ENCODE results near the gene CYP20A1.
"Not testable (repeated sequence)": the region's sequence is repeated elsewhere in the genome, so short reads cannot be mapped to it uniquely, and the experiment has no call there.

Gene CYP20A1

DNA sequence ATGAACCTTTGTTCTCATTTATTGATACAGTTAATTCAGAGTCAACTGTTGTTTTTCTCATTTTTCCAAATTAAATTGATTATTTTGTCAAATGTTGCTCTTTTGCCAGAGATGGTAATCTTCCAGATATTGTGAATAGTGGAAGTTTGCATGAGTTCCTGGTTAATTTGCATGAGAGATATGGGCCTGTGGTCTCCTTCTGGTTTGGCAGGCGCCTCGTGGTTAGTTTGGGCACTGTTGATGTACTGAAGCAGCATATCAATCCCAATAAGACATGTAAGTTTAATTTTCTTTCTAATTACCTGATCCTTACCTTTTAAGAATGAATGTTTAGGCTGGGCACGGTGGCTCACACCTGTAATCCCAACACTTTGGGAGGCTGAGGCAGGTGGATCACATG is 7.8 kb downstream of the CYP20A1 start:
- H3K4me3 ChIP-seq (ENCODE audit: low read depth, low read length): no peak overlapping the region
- TF ChIP-seq, protein P1, sequence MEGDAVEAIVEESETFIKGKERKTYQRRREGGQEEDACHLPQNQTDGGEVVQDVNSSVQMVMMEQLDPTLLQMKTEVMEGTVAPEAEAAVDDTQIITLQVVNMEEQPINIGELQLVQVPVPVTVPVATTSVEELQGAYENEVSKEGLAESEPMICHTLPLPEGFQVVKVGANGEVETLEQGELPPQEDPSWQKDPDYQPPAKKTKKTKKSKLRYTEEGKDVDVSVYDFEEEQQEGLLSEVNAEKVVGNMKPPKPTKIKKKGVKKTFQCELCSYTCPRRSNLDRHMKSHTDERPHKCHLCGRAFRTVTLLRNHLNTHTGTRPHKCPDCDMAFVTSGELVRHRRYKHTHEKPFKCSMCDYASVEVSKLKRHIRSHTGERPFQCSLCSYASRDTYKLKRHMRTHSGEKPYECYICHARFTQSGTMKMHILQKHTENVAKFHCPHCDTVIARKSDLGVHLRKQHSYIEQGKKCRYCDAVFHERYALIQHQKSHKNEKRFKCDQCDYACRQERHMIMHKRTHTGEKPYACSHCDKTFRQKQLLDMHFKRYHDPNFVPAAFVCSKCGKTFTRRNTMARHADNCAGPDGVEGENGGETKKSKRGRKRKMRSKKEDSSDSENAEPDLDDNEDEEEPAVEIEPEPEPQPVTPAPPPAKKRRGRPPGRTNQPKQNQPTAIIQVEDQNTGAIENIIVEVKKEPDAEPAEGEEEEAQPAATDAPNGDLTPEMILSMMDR (IDR thresholded peaks at IDR 0.05; ENCODE audit: low read depth, low read length, missing control alignments): no peak
- DNase-seq (ENCODE audit: low read depth): no peak

GRCh38 chr2:203252818-203253217 is 14.0 kb downstream of the CYP20A1 start:
- no peak overlapping the region for H3K4me3 ChIP-seq (ENCODE audit: low read depth, low read length)
- no peak for DNase-seq (ENCODE audit: low read depth)
- TF ChIP-seq, protein P1 (IDR thresholded peaks at IDR 0.05; ENCODE audit: low read depth, low read length, missing control alignments): no peak

DNA sequence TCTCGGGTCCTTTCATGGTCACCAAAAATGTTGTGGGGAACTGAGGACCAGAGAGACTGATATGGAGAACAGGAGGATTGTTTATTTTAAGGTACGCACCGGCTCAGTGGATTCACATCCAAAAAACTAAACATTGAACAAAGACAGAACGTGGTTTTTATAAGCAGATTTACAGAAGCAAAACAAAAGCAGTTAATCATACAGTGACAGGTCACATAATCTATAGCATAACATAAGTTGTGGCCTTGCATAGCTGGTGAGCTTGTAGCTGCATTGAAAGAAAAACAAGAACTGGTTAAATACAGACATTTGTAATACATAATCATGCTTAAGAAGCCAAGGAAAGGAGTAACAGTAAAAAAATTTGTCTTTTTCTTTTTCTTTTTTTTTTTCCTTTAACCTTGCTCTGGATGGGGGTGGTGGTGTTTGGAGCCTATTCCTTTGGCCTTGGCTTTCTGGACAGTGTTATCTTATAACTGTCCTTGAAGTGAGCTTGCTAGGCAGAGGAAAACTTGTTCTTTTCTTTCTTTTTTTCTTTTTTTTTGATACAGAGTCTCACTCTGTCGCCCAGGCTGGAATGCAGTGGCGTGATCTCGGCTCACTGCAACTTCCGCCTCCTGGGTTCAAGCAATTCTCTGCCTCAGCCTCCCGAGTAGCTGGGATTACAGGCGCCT is 14.7 kb downstream of the CYP20A1 start:
- not testable (repeated sequence) for H3K4me3 ChIP-seq (ENCODE audit: low read depth, low read length); DNase-seq (ENCODE audit: low read depth)

GRCh38 chr2:203261326-203262159 is 22.7 kb downstream of the CYP20A1 start:
- no peak overlapping the region for H3K4me3 ChIP-seq (ENCODE audit: low read depth, low read length)
- TF ChIP-seq, protein P1 (IDR thresholded peaks at IDR 0.05; ENCODE audit: low read depth, low read length, missing control alignments): no peak
- no peak for DNase-seq (ENCODE audit: low read depth)

DNA sequence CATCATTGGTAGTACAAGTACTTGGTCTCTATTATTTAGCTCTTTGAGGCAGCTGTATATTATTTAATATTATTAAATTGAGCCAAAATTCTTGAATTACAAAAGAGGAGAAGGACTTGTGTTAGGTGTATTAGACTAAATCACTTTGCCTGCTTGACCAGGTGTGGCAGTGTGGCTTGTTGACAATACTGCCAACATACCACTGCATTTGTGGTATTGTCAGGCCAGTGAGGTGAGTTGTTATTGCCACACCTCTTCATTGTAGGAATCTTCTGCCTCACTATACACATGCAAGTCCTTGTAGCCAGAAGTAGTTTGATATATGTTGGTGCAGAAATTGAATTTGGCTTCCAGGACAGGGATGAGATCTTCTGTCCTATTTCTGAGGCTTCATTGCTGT is 40.5 kb downstream of the CYP20A1 start:
- DNase-seq (ENCODE audit: low read depth): no peak
- TF ChIP-seq, protein P1 (IDR thresholded peaks at IDR 0.05; ENCODE audit: low read depth, low read length, missing control alignments): no peak
- H3K4me3 ChIP-seq (ENCODE audit: low read depth, low read length): no peak overlapping the region

DNA sequence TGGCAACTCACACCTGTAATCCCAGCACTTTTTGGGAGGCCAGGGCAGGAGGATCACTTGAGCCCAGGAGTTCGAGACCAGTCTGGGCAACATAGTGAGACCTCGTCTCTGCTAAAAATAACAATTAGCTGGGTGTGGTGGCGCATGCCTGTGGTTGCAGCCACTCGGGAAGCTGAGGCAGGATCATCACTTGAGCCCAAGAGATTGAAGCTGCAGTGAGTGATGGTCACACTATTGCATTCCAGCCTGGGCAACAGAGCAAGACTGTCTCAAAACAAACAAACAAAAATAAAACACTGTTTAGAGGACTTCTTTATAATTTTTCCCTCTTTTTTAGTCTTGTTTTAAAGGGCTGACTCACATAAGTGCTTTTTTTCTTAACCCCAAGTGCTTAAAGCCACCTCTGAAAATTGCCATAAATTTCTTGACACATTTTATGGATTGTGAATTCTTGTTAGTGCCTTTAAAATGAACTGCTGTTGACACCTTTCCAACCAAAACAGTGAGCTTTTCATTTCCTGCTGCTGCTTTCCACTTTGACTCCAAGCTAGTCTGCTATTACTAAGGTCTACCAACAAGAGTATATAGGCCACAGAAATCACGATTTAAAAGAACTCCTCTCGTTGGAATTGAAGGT is 41.7 kb downstream of the CYP20A1 start:
- H3K4me3 ChIP-seq (ENCODE audit: low read depth, low read length): no peak overlapping the region
- TF ChIP-seq, protein P1 (IDR thresholded peaks at IDR 0.05; ENCODE audit: low read depth, low read length, missing control alignments): no peak
- no peak for DNase-seq (ENCODE audit: low read depth)

DNA sequence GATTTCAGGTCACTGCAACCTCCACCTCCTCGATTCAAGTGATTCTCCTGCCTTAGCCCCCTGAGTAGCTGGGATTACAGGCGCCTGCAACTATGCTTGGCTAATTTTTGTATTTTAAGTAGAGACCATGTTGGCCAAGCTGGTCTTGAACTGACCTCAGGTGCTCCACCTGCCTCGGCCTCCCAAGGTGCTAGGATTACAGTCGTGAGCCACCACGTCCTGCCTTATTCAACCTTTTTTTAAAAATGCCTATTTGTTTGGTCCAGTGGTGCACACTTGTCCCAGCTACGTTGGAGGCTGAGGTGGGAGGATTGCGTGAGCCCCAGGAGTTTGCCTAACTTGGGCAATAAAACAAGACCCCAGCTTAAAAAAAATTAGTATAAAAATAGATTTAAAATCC is 43.3 kb downstream of the CYP20A1 start:
- no peak for DNase-seq (ENCODE audit: low read depth)
- H3K4me3 ChIP-seq (ENCODE audit: low read depth, low read length): no peak overlapping the region
- TF ChIP-seq, protein P1 (IDR thresholded peaks at IDR 0.05; ENCODE audit: low read depth, low read length, missing control alignments): no peak

Data from GM12864 (cell line).